Measurements from ENCODE around the gene USP6NL.

- no peak for TF ChIP-seq POLR2A (IDR thresholded peaks at IDR 0.05; ENCODE audit: low read length)
- no peak for TF ChIP-seq GATA1 (IDR thresholded peaks at IDR 0.05; ENCODE audit: low read depth, low read length)
Observed at GRCh38 chr10:11617233-11617632, 5.8 kb upstream of the USP6NL start.

All from erythroblast (primary cell).